Stomach (tissue), 9 donors: ENCODE results near the gene ISG15. TPM values are rescaled to one million over a fixed set of nuclear protein-coding genes. Genes with fewer than 3 reads are reported as not detected.
A peak's percentile ranks its signal among the peaks of the same experiment; 100 is the strongest.

Experiments used
- DNase-seq, 2 donors: peaks; one replicate each; pipeline versions ENCODE4 v3.0.0 to v3.0.0-alpha.2; 2013 to 2019
- H3K27ac ChIP-seq, 5 donors: fragments of 200-600 bp in 4 of 5; sonication (generic) in 4 of 5; one replicate each; pipeline ENCODE4 v1.5.1; 2013 to 2019; ENCODE audit warnings: mild to moderate bottlenecking in 1 of 5, moderate library complexity in 1 of 5
- H3K27me3 ChIP-seq, 3 donors: fragments of 200-600 bp; sonication (generic); one replicate each; pipeline ENCODE4 v1.5.1; 2017 to 2019; ENCODE audit warnings: mixed run types in 1 of 3
- H3K36me3 ChIP-seq, 4 donors: fragments of 200-600 bp; sonication (generic); 1 replicate in 3 of 4; 2 replicates in 1 of 4; pipeline ENCODE4 v1.5.1; 2016 to 2019
- H3K4me1 ChIP-seq, 4 donors: fragments of 200-600 bp; sonication (generic); one replicate each; pipeline ENCODE4 v1.5.1; 2016 to 2019
- H3K4me3 ChIP-seq, 4 donors: fragments of 200-600 bp; sonication (generic) in 3 of 4; one replicate each; pipeline ENCODE4 v1.5.1; 2016 to 2019; ENCODE audit warnings: mild to moderate bottlenecking in 1 of 4
- H3K9me3 ChIP-seq, 4 donors: fragments of 200-600 bp; sonication (generic); one replicate each; pipeline ENCODE4 v1.5.1; 2016 to 2019
- EP300 ChIP-seq: sonication (generic); formaldehyde crosslinking; IDR thresholded peaks from one replicate; pipeline ENCODE4 v1.6.1; 2017; ENCODE audit warnings: antibody characterized with exemption
- POLR2A ChIP-seq, 4 donors: fragments of 450-650 bp; IDR thresholded peaks; one replicate each; pipeline ENCODE4 v1.6.1; 2016; ENCODE audit warnings: antibody characterized with exemption in 4 of 4, control low read depth in 2 of 4, mild to moderate bottlenecking in 1 of 4, moderate library complexity in 1 of 4
- POLR2AphosphoS5 ChIP-seq, 3 donors: sonication (generic); formaldehyde crosslinking; IDR thresholded peaks; one replicate each; pipeline ENCODE4 v1.6.1; 2016; ENCODE audit warnings: antibody characterized with exemption in 3 of 3
- WGBS, 5 donors: extraction: QIAGEN DNeasy Blood & Tissue Kit in 3 of 5; methylation state at CpG; one replicate each; pipeline versions ENCODE4 v1.1.5 to v1.1.7; 2013 to 2018; 5-methylcytosine and 5-hydroxymethylcytosine counted together
- intact Hi-C: fragments of 100-400 bp; cut with DNase I; formaldehyde crosslinking; loops from one replicate; pipeline ENCODE4 v1.15.1; 2023; ENCODE audit warnings: low total_unique reads
- polyA plus RNA-seq, 3 donors: library from polyadenylated mRNA; stranded (reverse); fragments of 200-250 nt; gene quantifications; one replicate each; pipeline ENCODE4 v1.2.3, GENCODE V29; 2013
- total RNA-seq, 5 donors: library from RNA; depleted of rRNA; stranded (reverse); fragments of >200 nt; gene quantifications; one replicate each; pipeline versions ENCODE4 v1.1.0 to v1.2.3, GENCODE V29; 2014 to 2016
- TF ChIP-seq, protein P1 (sequence below), 7 experiments: fragments of 450-650 bp in 4 of 7; fragments of 200-600 bp in 3 of 7; sonication (generic) in 3 of 7; IDR thresholded peaks; one replicate each; pipeline ENCODE4 v1.5.1; 2016 to 2019; ENCODE audit warnings: antibody characterized with exemption in 7 of 7, control low read depth in 2 of 7, mild to moderate bottlenecking in 1 of 7
- donor health status: healthy with polysubstance abuse.
- donor health status: Bipolar disorder and iron deficiency.
- donor health status: healthy.

ISG15 gene
- total and polyA plus RNA-seq, 8 donors = 16.3 to 105 (median 49.1) TPM

DNA sequence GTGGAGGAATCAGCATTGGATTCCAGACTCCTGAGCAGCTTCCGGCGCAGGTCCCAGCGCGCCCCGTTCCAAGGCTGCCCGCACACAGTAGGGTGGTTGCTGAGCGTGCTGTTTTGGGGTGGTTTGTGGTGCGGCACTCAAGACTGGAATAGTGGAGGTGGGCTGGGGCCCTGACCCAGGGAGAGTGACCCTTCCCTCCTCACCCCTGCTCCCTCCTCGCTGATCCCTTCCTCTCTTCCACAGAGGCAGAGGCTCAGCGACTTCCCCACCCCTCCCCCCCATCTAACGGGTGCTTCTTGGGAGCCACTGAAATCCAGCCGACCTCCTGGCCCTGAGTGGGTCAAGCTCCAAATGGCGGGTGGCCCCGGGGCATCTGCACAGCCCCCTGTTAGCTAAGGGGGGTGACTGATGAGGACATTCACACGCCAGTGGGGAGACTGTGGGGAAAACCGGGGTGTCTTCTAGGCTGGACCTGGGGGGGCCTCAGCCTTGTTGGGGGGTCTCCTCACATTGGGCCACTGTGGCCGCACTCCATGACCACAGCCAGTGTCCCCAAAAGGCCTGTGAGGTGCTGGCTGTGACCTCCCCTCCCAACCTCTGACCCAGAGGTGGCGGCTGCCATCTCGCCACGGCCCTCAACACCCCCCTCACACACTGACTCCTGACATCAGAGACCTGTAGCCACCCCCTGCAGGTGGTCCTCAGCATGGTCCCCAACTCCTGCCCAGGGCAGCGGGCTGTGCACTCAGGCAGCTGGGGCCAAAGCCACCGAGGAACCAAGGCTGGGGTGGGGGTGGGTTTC lies 9.5 kb upstream of the ISG15 start:
- Histone ChIP-seq H3K9me3 (no peaks in the 10 kb centered on the region), H3K4me3 (no peak overlapping the region), H3K4me1 (peaks cover 45 to 58% (median 55%) of the 10 kb centered on the region in 4 donors), H3K36me3 (no peaks in the 10 kb centered on the region), H3K27ac (no peak overlapping the region), H3K27me3 (peaks cover 0 to 74% (median 26%) of the 10 kb centered on the region in 3 donors)
- no peak for TF ChIP-seq POLR2A (IDR thresholded peaks at IDR 0.05)
- no peak for TF ChIP-seq POLR2AphosphoS5 (IDR thresholded peaks at IDR 0.05)
- no peak for TF ChIP-seq EP300
- TF ChIP-seq, protein P1, sequence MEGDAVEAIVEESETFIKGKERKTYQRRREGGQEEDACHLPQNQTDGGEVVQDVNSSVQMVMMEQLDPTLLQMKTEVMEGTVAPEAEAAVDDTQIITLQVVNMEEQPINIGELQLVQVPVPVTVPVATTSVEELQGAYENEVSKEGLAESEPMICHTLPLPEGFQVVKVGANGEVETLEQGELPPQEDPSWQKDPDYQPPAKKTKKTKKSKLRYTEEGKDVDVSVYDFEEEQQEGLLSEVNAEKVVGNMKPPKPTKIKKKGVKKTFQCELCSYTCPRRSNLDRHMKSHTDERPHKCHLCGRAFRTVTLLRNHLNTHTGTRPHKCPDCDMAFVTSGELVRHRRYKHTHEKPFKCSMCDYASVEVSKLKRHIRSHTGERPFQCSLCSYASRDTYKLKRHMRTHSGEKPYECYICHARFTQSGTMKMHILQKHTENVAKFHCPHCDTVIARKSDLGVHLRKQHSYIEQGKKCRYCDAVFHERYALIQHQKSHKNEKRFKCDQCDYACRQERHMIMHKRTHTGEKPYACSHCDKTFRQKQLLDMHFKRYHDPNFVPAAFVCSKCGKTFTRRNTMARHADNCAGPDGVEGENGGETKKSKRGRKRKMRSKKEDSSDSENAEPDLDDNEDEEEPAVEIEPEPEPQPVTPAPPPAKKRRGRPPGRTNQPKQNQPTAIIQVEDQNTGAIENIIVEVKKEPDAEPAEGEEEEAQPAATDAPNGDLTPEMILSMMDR (IDR thresholded peaks at IDR 0.05) = no peak
- no peak for DNase-seq
- intact Hi-C loops = no loop called here
- WGBS, 5 donors = 77 to 93% (median 86%) methylated on average over 11 to 22 of the region's 22 CpGs

DNA sequence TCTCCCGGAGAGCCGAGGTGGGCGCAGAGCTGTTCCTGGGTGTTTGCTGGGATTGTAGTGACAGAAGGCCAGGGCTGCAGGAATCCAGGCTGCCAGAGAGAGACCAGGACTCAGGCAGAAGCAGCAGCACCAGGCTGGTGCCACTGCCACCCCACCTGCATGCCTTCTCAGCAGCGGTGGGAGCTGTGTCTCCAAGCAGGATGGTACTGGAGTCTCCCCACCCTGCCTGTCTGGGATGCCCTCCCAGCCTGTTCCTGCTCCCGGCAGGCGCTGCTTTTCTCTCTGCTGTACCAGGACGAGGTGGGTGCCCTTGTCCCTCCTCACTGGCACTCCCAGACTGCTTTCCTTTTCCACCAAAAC lies 8.9 kb upstream of the ISG15 start:
- Histone ChIP-seq H3K27me3 (peaks cover 0 to 69% (median 20%) of the 10 kb centered on the region in 3 donors), H3K4me1 (peaks cover 39 to 52% (median 49%) of the 10 kb centered on the region in 4 donors), H3K9me3 (no peaks in the 10 kb centered on the region), H3K36me3 (no peaks in the 10 kb centered on the region), H3K4me3 (no peak overlapping the region), H3K27ac (no peak overlapping the region)
- intact Hi-C loops = no loop called here
- WGBS, 5 donors = 48 to 76% (median 69%) methylated on average over 6 to 7 of the region's 7 CpGs
- no peak for TF ChIP-seq POLR2A (IDR thresholded peaks at IDR 0.05)
- TF ChIP-seq EP300 = no peak
- TF ChIP-seq, protein P1 (IDR thresholded peaks at IDR 0.05) = no peak
- no peak for TF ChIP-seq POLR2AphosphoS5 (IDR thresholded peaks at IDR 0.05)
- no peak for DNase-seq

DNA sequence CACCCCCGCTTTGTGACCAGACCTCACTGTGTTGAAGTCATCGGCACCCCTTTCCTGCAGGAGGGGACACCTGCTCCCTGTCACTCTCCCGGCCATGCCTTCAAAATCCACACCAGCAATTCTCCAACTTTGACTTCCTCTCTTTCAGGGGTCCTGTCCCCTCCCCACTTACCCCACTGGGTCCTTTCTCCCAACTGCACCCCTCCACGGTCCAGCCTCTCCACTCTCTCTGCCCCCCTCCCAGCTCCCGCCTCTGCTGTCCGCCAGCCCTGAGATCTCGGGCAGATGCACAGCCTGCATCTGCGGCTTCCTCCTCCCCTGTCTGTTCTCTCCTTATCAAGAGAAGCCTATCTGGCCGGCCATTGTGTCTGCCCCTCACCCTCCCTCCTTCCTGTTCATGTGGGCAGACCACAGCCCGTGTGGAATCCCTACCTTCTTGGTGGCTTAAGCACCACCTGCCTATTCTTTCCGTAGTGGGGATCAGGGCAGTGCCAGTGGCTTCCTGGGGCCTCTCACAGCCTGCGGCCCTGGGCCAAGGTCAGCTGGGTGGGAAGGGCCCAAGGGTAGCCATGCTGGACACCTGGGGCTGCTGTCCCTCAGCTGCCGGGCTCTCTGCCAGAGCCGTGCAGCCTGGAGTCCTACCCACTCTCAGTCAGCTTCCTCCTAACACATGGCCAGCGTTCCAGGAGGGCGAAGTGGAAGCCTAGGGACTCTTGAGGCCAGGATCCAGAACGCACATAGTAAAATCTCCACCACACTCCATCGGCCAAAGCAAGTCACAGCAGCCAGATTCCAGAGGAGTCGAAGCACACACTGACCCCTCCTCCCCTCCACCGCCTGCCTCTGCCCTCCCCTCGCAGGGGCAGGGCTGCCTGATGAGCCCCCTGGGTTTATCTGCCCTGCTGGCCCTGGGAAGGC lies 8.3 kb upstream of the ISG15 start:
- peak in 1 of 3 donors; percentile 19 for TF ChIP-seq POLR2AphosphoS5 (IDR thresholded peaks at IDR 0.05)
- no peak for TF ChIP-seq EP300
- 17 to 31% (median 24%) methylated on average over 16 to 21 of the region's 21 CpGs for WGBS, 5 donors
- no peaks in the 10 kb centered on the region for H3K36me3 ChIP-seq
- peaks cover 0 to 62% (median 16%) of the 10 kb centered on the region in 3 donors for H3K27me3 ChIP-seq
- peaks cover 32 to 47% (median 43%) of the 10 kb centered on the region in 4 donors for H3K4me1 ChIP-seq
- no peak overlapping the region for H3K4me3 ChIP-seq
- no peaks in the 10 kb centered on the region for H3K9me3 ChIP-seq
- peak; percentile 81 to 83 for DNase-seq
- intact Hi-C loops = no loop called here
- peak overlapping the region in 2 of 5 donors; percentile 20 to 59 for H3K27ac ChIP-seq

DNA sequence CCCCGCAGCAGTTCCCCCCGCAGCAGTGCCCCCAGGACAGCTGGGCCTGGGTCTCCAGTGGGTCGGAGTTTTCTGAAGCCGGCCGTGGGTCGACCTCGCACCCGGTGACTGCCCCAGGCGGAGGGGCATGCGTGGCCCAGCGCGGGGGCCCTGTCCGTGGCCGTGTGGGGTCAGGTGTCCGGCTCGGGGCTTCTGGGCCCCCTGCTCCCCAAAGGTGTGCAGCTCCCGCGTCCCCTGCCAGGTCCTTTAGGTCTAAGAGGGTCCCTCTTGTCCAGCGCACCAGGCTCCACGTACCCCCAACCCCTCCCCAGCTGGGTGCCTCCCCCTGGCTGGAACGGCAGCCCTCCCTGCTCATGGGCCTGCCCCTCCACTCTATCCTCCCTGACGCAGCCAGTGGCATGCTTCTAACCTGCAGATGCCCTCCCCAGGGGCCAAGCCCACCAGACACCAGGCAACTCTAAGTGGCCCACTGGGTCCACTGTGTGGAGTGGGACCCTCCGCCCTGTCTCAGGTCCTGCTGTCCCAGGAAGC lies 7.5 kb upstream of the ISG15 start:
- TF ChIP-seq POLR2A (IDR thresholded peaks at IDR 0.05) (no peak), EP300 (no peak), POLR2AphosphoS5 (IDR thresholded peaks at IDR 0.05) (no peak)
- TF ChIP-seq, protein P1 (IDR thresholded peaks at IDR 0.05) = no peak
- WGBS, 5 donors = 51 to 81% (median 58%) methylated on average over 7 to 23 of the region's 23 CpGs
- H3K36me3 ChIP-seq = no peaks in the 10 kb centered on the region
- peak overlapping the region in 1 of 5 donors; percentile 59 for H3K27ac ChIP-seq
- peaks cover 0 to 54% (median 9%) of the 10 kb centered on the region in 3 donors for H3K27me3 ChIP-seq
- H3K9me3 ChIP-seq = no peaks in the 10 kb centered on the region
- intact Hi-C loops = no loop called here
- H3K4me3 ChIP-seq = no peak overlapping the region
- peaks cover 28 to 39% (median 35%) of the 10 kb centered on the region in 4 donors for H3K4me1 ChIP-seq
- DNase-seq = peak in 1 of 2 donors; percentile 21
